Stimulated activated CD4-positive, alpha-beta T cell treated with anti-CD3 and anti-CD28 coated beads, Interleukin-1b, Interleukin-23, amount 100 ng/mL, for 48 hours (primary cell): Measurements from ENCODE around the gene GLIS1.

Experiments
- DNase-seq: peaks from one replicate; pipeline ENCODE4 v3.0.0-alpha.2; 2020

GLIS1 gene

DNA sequence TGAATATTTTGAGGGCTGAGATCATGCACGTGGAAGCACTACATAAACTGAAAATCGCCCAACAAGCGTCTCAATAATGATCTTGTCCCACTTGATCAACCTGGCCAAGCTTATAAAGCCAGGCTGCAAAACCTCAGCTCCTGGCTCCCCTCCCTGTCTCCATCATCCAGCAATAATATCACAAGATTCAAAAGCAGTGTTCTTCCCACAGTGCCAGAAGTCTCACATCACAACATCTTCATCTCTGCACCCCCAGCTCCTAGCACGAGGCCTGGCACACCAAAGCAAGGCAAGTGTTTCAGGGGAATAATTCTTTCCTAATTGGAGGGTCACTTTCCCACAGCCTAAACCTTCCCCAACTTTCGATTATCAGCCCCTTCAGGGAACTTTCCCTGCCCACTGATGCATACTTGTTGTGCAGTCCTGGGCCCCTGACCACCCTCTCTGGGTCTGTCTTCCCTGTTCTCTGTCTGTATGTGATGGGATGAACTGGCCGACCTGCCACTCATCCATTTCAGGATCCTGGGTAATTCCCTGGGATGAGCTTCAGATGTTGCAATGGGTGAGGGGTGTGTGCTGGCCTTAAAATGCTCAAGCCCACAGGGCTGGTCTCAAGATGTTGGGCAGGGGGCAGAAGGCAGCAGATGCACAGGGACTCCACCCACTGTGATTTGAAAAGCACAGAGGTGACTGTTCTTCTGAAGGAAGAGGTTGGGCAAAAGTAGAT lies 150.7 kb downstream of the GLIS1 start:
- DNase-seq: no peak

DNA sequence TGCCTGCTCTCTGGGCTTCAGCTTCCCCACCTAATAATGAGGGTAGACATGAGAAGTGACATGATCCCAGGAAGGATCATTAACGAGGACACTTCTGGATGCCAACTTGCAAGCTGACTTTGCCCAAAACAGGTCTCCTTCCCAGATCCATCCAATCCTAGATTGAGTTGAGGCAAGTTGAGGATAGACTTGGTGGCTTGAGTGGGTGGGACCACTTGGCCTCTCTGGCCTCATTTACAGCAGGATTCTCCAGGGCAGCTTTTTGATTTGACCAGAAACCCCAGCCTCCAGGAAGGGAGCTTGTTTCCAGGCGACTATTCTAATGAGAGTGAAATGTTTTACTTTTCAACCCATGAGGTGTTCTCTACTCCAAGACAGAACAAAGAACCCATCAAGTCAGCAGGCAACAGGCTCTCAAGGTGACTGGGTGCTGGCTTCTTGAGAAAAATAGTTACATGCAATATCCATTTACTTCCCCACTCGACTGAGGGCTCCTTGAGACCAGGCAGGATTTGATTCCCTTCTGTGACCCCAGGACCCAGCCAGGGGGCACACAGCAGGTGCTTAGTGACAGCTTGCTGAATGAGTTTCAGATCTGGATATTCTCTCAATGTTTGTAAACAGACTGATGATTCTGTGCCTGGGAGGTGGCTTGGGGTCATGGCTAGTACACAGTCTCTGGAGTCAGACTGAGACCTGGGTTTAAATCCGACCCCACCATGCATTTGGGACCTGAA lies 151.5 kb downstream of the GLIS1 start:
- no peak for DNase-seq

DNA sequence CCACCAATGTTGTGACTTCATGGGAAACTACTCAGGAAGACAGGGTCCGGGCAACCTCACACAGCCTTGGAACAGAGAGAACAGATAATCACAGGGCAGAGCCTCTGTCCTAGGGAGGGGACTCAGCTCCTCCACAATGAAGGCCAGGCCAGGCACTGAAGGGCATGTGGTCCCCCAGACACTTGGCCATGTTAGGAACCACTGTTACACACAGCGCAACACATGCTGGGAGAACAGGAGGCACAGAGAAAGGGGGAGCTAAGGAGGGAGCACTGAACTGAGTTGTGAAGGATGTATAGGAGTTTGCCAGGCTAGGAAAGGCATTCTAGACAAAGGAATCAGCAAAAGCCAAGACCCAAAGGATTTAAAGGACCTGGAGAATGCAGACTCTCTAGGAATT lies 152.2 kb downstream of the GLIS1 start:
- no peak for DNase-seq

DNA sequence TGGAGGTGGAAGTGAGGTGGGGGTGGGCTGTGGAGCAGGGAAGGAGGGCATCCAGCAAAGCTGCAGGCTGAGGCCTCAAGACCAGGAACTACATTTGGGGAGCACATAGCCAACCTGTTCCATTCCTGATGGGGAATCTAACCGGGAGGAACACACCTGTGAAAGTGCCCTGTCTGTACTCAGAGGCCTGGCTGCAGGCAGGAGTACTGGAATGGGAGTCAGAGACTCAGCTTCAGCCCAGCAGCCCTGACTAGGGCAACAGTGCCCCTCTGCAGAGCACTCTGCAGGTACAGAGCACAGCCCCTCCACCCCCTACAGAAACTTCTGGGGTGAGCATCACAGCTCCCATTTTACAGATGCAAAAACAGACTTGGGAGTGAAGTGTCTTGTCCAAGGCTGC lies 153.4 kb downstream of the GLIS1 start:
- no peak for DNase-seq

DNA sequence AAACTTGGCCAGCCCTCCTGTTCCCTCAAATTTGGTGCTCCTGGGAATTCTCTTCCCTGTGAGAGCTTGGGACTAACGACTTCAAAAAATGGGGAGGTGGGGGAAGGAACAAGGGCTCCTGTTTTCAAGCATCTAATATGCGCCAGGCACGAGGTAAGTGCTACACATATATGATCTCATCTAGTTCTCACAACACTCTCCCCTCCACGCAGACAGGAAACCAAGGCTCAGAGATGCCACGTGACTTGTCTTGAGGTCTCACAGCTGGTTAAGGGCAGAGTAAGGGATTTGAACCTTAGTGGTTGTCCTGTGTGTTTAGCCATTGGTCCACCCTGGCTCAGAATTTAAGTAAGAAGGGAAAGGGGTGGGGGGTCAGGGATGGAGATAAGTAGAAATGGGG lies 153.8 kb downstream of the GLIS1 start:
- DNase-seq: peak; percentile 38

DNA sequence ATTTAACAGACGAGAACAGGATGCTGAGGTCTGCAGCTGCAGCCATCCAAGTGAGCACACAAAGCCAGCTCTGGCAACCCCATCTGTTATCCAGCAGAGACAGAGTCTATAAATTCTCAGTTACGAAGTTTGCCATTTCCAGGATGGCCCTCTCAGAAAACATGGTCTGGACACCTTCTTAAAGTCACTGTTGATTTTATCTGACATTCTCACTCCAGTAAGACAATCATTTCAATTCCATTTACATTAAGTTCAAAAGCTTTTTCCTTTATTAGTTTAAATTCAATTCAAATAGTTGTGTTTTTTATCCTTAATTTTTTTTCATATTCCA lies 154.2 kb downstream of the GLIS1 start:
- DNase-seq: no peak

DNA sequence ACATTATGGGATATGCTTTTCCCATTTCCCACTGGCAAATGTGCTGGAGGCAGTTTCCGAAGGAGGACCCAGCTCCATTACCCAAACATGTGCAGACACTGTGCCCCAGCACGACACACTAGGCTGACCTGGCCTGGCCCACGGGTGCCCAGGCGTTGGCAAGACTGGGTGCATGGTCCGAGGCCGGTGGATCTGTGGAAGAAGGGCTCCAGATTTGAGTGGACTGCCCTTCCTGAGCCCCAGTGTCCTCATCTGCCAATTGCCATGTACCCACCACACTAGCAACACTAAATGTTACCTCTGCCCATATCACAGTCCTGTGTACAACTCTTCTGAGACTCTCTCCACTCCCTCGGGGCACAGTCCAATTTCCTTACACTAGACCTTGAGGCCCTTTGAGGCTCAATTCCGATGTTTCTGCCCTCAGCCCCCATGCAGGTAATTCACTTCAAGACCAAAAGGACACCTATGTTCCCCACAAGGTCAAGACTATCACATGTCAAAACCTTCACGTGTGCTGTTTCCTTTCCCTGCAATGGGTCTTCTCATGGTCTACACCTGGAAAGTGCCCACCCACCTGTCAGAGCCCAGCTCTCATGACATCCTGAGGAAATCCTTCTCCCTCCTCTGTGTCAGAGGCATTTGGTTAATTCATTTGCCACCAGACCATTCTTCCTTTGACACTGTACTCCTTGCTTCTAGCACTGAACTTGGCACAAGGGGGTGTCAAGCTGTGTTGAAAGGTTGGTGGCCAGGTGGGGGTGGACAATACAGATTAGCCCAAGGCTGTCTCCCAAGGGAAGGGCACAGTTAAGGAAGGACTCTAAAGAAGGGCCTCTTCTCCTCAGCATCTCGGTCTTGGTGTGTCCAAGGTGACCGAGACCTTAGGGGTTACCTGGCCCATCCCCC lies 154.8 kb downstream of the GLIS1 start:
- DNase-seq: no peak

DNA sequence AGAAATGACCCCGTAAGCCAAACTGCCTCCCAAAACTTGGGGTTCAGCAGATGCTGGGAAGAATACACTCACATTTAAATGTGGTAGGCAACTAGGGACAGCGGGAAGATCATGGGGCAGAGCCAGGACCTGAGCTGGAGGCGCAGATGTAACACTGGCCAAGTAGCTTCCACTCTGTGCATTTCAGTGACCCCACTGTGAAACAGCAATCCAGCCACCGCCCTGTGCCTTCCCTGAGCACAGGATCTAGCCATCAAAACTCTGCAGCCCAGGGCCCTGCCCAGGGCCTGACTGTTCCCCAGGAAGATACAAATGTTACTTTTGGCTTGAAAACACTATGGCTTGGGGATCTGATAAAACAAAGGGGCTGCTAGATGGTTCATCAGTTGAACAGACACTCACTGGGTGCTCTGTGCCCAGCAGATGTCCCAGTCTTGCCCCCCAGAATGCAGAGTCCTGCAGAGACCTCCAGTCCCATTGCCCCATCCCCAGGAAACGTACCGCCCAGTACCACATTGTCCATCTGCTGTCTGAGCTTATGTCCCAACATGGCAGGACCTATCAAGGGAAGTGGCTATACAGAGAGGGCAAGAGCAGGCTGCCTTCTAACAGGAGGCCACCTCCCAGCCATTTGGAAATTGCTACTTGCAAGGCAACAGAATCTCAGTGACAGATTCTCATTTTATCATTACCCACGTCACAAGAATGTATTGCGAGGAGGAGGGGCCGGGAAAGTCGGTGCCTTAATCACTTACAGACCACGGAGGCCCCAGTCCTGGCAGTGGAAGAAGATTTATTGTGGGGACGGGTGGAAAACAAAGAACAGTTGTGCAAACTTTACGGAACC lies 155.7 kb downstream of the GLIS1 start:
- no peak for DNase-seq

DNA sequence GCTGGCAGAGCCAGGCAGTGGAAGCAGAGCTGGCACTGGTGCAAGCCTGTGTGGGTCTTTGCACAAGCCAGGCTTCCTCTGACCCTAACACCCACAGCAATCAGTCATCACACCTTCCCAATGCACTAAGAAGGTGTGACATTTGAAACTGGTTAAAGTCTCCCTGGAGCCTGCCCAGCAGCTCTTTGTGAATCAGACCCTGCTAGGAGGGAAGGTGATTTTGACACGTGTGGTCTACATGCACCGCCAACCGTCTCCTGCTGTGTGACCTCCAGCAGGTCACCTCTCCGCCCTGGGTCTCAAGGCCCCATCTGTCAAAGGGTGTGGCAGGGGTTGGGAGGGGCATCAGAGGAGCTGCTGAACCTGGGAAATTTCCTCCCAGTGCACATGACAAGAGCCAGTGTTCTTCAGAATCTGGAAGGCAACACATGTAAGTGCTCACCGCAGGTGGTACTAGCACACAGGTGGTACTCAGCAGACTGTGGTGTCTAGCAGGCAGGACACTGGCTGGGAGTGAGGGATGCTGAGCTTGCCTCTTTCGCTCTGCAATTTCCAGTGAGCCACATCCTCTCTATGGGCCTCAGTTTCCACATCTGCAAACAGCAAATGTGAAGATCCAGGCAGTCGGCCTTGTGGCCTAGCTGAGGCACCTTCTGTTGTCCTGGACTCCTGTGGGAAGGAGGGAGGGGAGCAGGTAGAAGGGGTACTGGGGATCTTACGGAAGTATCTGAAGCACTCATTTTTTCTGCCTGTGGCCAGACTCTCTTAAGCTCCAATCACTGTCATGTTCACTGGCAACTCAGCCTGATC lies 156.5 kb downstream of the GLIS1 start:
- no peak for DNase-seq

DNA sequence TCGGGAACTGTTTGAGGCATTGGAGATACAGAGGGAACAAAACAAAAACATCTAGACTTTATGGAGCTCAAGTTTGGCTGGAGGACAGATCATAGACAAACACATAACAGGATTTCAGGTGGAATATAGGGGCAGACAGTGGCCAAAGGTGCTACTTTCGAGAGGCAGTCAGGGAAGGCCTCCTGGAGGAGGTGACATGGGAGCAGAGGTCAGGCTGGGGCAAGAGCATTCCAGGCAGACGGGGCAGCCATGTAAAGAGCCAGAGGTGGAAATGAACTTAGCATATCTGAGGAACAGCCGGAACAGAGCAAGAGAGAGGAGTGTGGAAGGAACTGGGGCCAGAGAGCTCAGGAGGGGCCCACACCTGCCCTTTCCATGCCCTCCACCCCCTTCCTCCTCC lies 157.5 kb downstream of the GLIS1 start:
- no peak for DNase-seq

DNA sequence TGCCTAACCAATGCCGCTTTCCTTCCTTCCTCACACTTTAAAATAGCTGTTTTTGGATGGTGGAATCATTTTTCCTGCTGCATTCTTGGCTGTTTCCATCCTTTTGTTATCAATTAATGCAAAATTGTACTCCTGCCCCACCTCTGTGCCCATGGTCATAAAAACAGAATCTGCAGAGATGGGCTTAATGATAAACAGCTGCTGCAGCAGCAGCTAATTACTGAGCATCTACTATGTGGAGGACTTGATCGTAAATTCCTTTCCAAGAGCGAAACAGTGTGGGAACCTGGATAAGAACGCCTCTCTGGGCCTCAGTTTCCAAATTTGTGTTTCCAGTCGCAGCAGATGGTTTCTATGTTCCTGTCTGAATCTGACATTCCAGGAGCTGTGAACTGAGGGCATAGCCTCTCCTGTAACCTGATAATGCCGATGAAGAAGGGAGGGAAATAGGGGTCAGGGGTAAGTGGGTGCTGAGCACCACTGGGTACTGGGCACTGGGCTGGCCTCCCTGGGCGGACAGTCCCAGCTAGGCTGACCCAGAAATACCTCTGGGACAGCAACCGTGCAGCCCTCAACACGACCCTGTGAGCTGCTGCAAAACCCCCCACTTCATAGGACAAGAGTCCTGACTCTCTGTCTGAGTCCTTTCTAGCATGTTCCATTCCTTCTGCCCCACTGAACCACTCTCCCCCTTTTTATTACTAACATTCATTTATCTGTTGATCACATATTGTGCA lies 158.1 kb downstream of the GLIS1 start:
- DNase-seq: no peak

DNA sequence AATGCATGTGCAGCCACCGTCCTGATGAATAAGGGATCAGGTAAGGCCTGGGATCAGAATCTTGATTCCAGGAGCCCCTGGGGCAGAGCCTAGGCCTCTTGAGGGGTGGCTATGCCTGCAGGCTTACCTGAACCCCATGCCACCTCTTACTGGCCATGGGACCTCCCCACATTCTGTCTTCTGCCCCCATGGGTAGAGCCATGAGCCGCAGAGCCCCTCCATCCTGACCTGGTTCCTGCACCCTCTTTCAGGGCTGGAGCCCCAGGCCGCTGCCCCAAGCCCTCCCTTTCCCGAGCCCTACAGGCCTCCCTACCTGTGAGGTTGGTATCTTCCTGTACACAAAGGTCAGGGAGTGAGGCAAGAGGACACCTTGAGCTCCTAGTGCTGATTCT lies 159.0 kb downstream of the GLIS1 start:
- DNase-seq: no peak

DNA sequence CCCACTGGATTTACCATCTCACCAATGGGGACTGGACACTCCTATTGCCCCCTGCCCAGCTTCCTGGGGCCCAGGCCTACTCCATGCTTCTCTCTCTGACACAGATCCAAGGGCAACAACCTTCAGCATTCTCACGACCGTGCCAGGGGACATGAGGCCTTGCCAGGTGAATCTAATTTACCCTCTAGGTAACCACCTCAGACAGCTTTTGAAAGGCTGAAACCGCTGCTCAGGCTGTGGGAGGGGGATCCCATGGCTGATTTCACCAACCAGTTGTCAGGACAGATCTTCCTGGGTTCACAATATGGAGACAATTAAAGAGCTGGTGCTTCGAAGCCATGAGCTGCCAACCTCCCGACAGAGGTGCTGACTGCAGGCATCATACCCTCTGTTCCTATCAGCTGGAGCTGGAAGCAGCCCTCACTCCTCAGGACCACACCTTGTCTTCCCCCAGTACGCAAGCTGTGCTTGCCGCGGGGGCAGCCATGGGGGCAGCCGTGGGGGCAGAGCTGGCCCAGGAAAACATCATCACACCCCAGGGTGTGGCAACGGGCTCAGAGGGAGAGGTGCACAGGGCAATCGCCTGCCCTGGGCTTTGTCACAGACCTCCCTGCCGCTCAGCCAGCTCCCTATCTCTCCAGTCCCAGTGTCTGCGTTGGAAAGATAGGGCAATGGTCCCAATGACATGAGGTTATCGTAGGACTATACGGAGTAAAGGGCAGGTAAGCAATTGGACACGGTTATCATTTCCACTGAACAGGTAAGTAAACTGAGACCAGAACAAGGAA lies 159.5 kb downstream of the GLIS1 start:
- DNase-seq: no peak

DNA sequence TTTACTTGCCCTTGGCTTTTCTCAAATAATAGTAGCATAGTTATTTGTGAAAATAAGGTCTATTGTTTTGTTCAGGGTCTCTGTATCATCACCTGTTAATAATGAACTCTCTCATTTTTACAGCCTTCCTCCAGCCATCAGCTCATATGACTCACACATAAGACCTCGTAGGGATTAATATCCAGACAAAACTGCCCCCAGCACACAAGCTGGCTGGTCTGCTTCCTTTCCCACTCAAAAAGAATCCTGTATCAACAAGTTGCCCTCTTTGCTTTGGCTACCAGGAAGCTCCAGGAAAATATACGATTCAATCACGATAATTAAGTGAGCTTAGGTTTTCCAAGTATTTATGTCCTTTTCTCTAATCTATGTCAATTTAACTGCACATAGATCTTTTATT lies 160.6 kb downstream of the GLIS1 start:
- DNase-seq: no peak

DNA sequence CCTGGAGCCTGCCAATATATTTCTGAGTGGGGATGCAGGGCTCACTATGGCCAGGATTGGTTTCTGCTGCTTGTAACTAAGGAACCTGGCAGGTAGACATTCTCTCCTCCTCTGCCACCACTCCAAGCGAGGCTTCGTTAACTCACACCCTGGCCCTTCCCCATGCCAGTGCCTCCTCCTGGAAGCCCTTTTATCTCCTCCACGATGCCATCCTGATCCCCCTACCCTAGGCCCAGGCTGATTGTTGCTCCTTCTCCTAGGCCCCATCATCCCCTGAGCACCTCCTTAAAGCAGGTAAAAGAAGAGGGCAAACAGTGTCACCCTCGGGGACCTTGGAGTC lies 161.2 kb downstream of the GLIS1 start:
- no peak for DNase-seq

DNA sequence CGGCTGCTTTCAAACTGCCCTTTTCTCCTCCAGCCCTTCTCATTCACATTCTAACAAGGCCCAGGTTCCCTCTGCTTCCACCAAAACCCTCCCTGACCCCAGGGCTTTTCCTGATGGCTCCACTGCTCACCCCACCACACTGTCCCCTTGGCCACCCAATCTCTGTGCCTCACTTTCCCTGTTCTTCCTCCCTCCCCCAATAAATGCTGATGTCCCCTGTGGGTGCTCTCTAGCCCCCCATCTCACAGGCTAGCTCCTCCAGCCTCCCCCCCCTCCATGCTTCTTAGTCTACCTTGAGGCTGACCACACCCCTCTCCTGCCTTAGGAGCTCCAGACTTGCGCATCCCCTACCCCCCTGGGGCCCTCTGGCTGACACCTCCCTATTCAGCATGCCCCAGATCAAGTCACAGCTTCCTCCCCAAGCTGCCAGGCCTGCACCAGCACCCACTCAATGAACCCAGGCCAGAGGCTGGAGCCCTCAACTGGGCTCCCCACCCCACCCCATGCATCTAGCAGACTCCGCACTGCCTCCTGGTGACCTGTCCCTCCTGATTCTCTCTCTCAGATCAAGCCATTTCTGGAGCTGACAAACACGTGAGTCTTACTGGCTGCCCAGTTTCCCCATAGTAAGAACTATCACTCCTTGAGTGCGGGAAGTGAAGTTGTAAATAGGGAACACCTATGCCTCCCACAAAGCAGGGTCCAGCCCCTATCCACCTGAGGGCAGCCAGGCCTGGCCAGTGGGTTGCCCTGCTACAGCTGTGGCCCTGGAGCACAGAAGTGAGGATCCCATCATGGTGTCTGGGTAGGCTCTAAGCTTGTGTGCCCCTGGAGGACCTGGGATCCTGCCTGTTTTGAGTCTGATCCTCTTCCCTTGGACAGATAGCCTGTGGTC lies 161.9 kb downstream of the GLIS1 start:
- DNase-seq: no peak

DNA sequence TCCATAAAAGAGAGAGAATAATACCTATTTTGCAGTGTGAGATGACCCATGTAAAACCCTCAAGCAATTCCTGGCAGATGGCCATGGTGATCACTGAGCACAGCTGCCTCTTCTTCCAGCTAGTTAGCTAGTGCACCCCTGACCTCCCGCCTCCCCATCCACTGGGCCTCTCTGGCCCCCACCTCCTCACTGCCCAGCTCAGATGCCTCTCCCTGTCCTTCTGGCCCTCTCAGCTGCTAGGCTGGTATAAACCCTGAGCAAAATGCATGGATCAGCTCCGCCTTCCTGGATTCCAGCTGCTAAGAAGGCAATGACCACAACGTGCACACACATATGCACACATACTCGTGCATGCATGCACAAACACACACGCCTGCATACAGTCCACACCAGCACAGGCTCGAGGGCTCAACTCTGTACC lies 162.6 kb downstream of the GLIS1 start:
- no peak for DNase-seq

DNA sequence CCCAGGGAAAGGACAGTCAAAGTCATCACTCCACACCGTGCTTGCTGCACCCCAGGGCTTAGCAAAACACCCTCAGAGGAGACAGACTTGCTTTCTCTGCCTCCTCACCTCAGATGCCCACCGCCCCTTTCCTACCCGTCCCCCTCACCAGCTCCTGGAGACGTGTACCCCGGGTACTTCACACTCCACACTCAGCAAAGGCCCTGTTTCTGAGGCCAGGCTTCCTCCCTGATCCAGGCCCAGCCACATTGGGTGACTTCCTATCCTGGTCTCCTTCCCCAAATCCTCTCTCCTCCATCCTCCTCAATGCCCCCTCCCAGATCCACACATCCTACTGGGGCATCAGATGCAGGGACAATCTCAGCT lies 163.0 kb downstream of the GLIS1 start:
- no peak for DNase-seq

DNA sequence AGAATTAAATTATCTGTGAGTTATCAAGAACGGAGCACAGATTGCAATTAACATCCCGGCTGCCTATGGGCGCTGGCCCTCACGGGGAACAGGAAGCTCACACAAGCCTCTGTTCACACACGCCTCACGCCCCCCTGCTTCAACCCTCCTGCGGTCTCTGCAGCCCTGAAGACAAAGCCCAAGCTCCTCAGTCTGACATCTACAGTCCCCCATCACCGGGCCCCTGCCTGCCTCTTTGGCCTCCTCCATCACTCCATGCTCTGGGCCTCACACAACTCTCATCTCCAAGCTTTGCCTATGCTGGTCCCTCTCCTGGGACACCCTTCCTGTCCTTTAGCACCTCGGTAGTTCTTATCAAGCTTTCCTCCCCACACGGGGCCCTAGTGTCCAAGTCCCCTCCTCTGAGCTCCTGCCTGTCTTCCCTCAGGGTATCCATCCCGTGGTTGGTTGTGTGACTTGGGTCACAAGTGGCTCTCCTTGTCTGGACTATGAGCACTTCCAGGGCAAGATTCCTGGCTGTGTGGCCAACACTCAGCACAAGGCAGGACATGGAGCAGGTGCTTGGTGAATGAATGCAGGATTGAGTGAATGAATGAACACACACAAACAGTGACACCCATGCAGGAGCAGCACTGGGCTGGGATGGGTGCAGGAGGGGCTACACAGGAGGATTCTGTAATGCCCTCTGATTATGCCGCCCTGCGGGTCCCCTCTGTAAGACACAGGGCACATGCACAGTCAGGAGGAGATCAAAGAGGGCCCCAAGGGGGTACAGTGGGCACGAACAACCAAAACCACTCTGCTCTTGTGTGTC lies 163.6 kb downstream of the GLIS1 start:
- DNase-seq: no peak
